Keratinocyte (primary cell): Measurements from ENCODE around the gene APOA5. TPM values are rescaled to one million over a fixed set of nuclear protein-coding genes. Genes with fewer than 3 reads are reported as not detected.

ENCODE experiments used
- DNase-seq: peaks from one replicate; pipeline ENCODE4 v3.0.0-alpha.2; 2011; ENCODE audit warnings: low read depth, missing footprints, low spot score
- FAIRE-seq: peaks from 2 replicates; lab custom pipeline; 2011; peaks lifted over from hg19 to GRCh38; lab: Jason Lieb, UNC
- H2AFZ ChIP-seq: 2 replicates; pipeline ENCODE4 v1.6.0; 2012; ENCODE audit warnings: low read length, control low read depth, inconsistent platforms; ENCODE audit not compliant: control insufficient read depth
- H3K27ac ChIP-seq: 2 replicates; pipeline ENCODE4 v1.5.1; 2011; ENCODE audit warnings: low read length; ENCODE audit not compliant: control insufficient read depth, insufficient read depth
- H3K27me3 ChIP-seq: 3 replicates; pipeline ENCODE4 v1.6.0; 2011; ENCODE audit warnings: low read length; ENCODE audit not compliant: control insufficient read depth, insufficient read depth; ENCODE audit errors: extremely low read depth
- H3K36me3 ChIP-seq, 2 experiments: 2 replicates in 1 of 2; 3 replicates in 1 of 2; pipeline ENCODE4 v1.5.1; 2011; ENCODE audit warnings: low read length in 2 of 2, mild to moderate bottlenecking in 1 of 2; ENCODE audit not compliant: control insufficient read depth in 2 of 2, insufficient read depth in 2 of 2; ENCODE audit errors: extremely low read depth in 1 of 2
- H3K4me1 ChIP-seq: 3 replicates; pipeline ENCODE4 v1.5.1; 2011; ENCODE audit warnings: low read length; ENCODE audit not compliant: control insufficient read depth, insufficient read depth; ENCODE audit errors: extremely low read depth
- H3K4me2 ChIP-seq: 3 replicates; pipeline ENCODE4 v1.6.0; 2011; ENCODE audit warnings: low read depth, low read length; ENCODE audit not compliant: control insufficient read depth, insufficient read depth; ENCODE audit errors: extremely low read depth
- H3K4me3 ChIP-seq, 3 experiments: fragments of 200-600 bp in 1 of 3; sonication (generic) in 1 of 3; 2 replicates in 2 of 3; 3 replicates in 1 of 3; pipeline ENCODE4 v1.5.1; 2011 to 2016; ENCODE audit warnings: low read length in 3 of 3, mild to moderate bottlenecking in 3 of 3, control low read depth in 2 of 3, inconsistent platforms in 1 of 3, low read depth in 1 of 3, mixed read lengths in 1 of 3, mixed run types in 1 of 3, moderate library complexity in 1 of 3; ENCODE audit not compliant: control insufficient read depth in 2 of 3, insufficient read depth in 2 of 3; ENCODE audit errors: extremely low read depth in 1 of 3
- H3K79me2 ChIP-seq: 2 replicates; pipeline ENCODE4 v1.6.0; 2012; ENCODE audit warnings: low read length; ENCODE audit not compliant: control insufficient read depth, insufficient read depth
- H3K9ac ChIP-seq: 3 replicates; pipeline ENCODE4 v1.6.0; 2011; ENCODE audit warnings: low read length; ENCODE audit not compliant: control insufficient read depth, insufficient read depth; ENCODE audit errors: extremely low read depth
- H3K9me1 ChIP-seq: 3 replicates; pipeline ENCODE4 v1.6.0; 2011; ENCODE audit warnings: low read length; ENCODE audit not compliant: control insufficient read depth, insufficient read depth; ENCODE audit errors: extremely low read depth
- H3K9me3 ChIP-seq: 2 replicates; pipeline ENCODE4 v1.5.1; 2012; ENCODE audit warnings: low read depth, low read length; ENCODE audit not compliant: control insufficient read depth
- H4K20me1 ChIP-seq: 3 replicates; pipeline ENCODE4 v1.6.0; 2011; ENCODE audit warnings: low read length; ENCODE audit not compliant: control insufficient read depth, insufficient read depth; ENCODE audit errors: extremely low read depth
- EZH2 ChIP-seq: IDR thresholded peaks from one replicate; pipeline ENCODE4 v1.6.1; 2012; ENCODE audit warnings: inconsistent platforms, mild to moderate bottlenecking, low read length, moderate library complexity
- dilution Hi-C: fragments of 300-500 bp; cut with MboI; formaldehyde crosslinking; loops from one replicate; pipeline ENCODE4 v1.7.0; 2020; ENCODE audit warnings: low sequenced_read_pairs; ENCODE audit not compliant: extremely low pct_ligation_motif_present
- polyA plus RNA-seq, 5 experiments: library from polyadenylated mRNA; depleted of rRNA in 3 of 5; stranded (reverse) in 3 of 5; stranded (forward) in 1 of 5; unstranded in 1 of 5; fragments of >200 nt; gene quantifications; 1 replicate in 1 of 5; 2 replicates in 3 of 5; 3 replicates in 1 of 5; pipeline versions ENCODE4 v1.2.1 to v1.2.3, GENCODE V29; 2011 to 2012; ENCODE audit warnings: missing spikeins in 2 of 5, low read depth in 1 of 5, low replicate concordance in 1 of 5
- TF ChIP-seq, protein P1 (sequence below), 3 experiments: IDR thresholded peaks in 1 of 3; conservative IDR thresholded peaks in 1 of 3; optimal IDR thresholded peaks in 1 of 3; 2 replicates in 2 of 3; 3 replicates in 1 of 3; pipeline versions ENCODE3 to v1.5.1; 2011; ENCODE audit warnings: low read length in 3 of 3, mild to moderate bottlenecking in 3 of 3, moderate library complexity in 2 of 3, control low read depth in 1 of 3, inconsistent platforms in 1 of 3; ENCODE audit not compliant: insufficient read depth in 2 of 3; ENCODE audit errors: extremely low read depth in 1 of 3

Gene APOA5
- polyA plus RNA-seq, 1 donor (not counting 4 experiments of a cell fraction or from before 2014, with no cell fraction given) = not detected

GRCh38 chr11:116819049-116819448 lies 27.4 kb upstream of the APOA5 start:
- Histone ChIP-seq H3K9ac (no peak overlapping the region), H3K4me1 (no peaks in the 10 kb centered on the region), H4K20me1 (no peaks in the 10 kb centered on the region), H2AFZ (no peak overlapping the region), H3K4me3 (no peak overlapping the region), H3K9me1 (no peaks in the 10 kb centered on the region), H3K4me2 (no peak overlapping the region), H3K79me2 (no peaks in the 10 kb centered on the region), H3K36me3 (no peaks in the 10 kb centered on the region), H3K27ac (no peak overlapping the region), H3K9me3 (no peaks in the 10 kb centered on the region), H3K27me3 (no peaks in the 10 kb centered on the region)
- DNase-seq (no peak), FAIRE-seq (no peak)
- TF ChIP-seq, protein P1, sequence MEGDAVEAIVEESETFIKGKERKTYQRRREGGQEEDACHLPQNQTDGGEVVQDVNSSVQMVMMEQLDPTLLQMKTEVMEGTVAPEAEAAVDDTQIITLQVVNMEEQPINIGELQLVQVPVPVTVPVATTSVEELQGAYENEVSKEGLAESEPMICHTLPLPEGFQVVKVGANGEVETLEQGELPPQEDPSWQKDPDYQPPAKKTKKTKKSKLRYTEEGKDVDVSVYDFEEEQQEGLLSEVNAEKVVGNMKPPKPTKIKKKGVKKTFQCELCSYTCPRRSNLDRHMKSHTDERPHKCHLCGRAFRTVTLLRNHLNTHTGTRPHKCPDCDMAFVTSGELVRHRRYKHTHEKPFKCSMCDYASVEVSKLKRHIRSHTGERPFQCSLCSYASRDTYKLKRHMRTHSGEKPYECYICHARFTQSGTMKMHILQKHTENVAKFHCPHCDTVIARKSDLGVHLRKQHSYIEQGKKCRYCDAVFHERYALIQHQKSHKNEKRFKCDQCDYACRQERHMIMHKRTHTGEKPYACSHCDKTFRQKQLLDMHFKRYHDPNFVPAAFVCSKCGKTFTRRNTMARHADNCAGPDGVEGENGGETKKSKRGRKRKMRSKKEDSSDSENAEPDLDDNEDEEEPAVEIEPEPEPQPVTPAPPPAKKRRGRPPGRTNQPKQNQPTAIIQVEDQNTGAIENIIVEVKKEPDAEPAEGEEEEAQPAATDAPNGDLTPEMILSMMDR (optimal IDR thresholded peaks at IDR 0.05 in 1 of 3, IDR thresholded peaks at IDR 0.05 in 1 of 3, conservative IDR thresholded peaks at IDR 0.05 in 1 of 3; ENCODE audit: extremely low read depth in 1 of 3, insufficient read depth in 2 of 3, low read length in 3 of 3) = no peak
- TF ChIP-seq EZH2 = no peak
- dilution Hi-C loops = no loop called here

- FAIRE-seq (no peak), DNase-seq (no peak)
- Histone ChIP-seq H3K79me2 (no peaks in the 10 kb centered on the region), H3K9me3 (no peaks in the 10 kb centered on the region), H3K4me2 (no peak overlapping the region), H4K20me1 (no peaks in the 10 kb centered on the region), H3K4me3 (no peak overlapping the region), H3K9ac (no peak overlapping the region), H3K4me1 (no peaks in the 10 kb centered on the region), H3K27ac (no peak overlapping the region), H2AFZ (no peak overlapping the region), H3K27me3 (no peaks in the 10 kb centered on the region), H3K9me1 (no peaks in the 10 kb centered on the region), H3K36me3 (no peaks in the 10 kb centered on the region)
- dilution Hi-C loops = no loop called here
- no peak for TF ChIP-seq EZH2
- TF ChIP-seq, protein P1 (optimal IDR thresholded peaks at IDR 0.05 in 1 of 3, IDR thresholded peaks at IDR 0.05 in 1 of 3, conservative IDR thresholded peaks at IDR 0.05 in 1 of 3; ENCODE audit: extremely low read depth in 1 of 3, insufficient read depth in 2 of 3, low read length in 3 of 3) = no peak
Measured at GRCh38 chr11:116814502-116814901, 22.8 kb upstream of the APOA5 start.
